ENCODE results near the gene RNF150.

RNF150 gene

DNA sequence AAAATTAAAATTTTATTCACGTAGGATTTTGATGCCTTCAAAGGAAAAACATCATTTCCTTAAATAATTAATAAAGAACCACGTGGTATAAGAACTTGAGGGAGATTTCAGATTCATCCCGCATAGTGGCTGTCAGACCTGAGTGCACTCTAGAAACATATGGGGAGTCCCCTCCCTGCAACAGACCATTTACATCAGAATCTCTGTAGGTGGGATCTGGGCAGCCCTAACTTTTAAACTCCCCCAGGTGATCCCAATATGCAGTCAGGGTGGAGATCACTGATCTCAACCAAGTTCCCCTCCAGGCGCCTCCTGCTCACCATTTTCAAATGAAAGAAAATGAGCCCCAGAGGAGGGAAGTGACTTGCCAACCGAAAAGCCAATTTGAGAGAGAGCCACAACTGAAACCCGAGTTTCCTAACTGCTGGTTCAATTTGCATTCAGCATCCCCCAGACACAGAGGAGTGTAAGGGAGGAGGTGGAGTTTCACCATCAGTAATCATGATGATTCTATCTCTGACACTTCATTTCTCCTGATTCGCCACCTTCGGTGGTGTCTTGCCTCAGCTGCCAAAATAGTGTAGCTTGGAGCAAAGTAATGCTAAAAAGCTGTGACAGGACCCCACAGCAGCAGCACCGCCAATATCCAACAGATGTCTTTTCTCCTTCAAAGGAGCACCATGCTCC, 11.4 kb downstream of the RNF150 start (continued):
- no peak for TF ChIP-seq ZNF629 (tag by site-specific recombination; IDR thresholded peaks at IDR 0.05)

DNA sequence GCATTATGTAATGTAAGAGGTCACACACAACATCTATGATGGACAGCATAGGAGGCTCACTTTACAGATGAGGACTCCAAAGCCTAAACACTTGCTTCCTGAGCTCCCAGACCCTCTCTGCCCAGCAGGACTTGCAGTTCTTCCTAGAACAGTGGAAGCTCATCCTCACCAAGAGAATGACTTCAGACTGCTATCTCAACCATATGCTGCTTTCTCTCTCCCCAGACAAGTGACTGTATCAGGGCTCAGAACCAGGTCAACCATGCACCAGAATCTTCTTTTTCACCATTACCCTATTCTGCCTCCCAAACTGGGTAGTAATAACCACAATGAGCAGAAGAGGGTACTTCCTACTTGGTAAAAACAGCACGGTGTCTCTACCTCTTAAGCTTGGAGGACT, 12.2 kb downstream of the RNF150 start:
- ChIA-PET POLR2A (no interaction called here), CTCF (no interaction called here)
- TF ChIP-seq IKZF3 (tag by site-specific recombination; IDR thresholded peaks at IDR 0.05) (no peak), YY1 (tag by site-specific recombination; IDR thresholded peaks at IDR 0.05) (no peak), KLF1 (tag by site-specific recombination; IDR thresholded peaks at IDR 0.05) (no peak), ZNF239 (tag by site-specific recombination; IDR thresholded peaks at IDR 0.05) (no peak), ZNF776 (tag by site-specific recombination; IDR thresholded peaks at IDR 0.05; ENCODE audit: borderline replicate concordance) (no peak)
- TF ChIP-seq, protein P1, sequence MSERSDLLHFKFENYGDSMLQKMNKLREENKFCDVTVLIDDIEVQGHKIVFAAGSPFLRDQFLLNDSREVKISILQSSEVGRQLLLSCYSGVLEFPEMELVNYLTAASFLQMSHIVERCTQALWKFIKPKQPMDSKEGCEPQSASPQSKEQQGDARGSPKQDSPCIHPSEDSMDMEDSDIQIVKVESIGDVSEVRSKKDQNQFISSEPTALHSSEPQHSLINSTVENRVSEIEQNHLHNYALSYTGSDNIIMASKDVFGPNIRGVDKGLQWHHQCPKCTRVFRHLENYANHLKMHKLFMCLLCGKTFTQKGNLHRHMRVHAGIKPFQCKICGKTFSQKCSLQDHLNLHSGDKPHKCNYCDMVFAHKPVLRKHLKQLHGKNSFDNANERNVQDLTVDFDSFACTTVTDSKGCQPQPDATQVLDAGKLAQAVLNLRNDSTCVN (tag by site-specific recombination; optimal IDR thresholded peaks at IDR 0.05), result no peak
- no peaks in the 10 kb centered on the region for H3K36me3 ChIP-seq (ENCODE audit: control insufficient read depth in 2 of 2, insufficient read depth in 1 of 2, low read length in 2 of 2)
- no peaks in the 10 kb centered on the region for H3K4me1 ChIP-seq (ENCODE audit: control insufficient read depth, insufficient read depth, low read length)
- no peak overlapping the region for H3K4me3 ChIP-seq (ENCODE audit: low read depth, low read length)
- no peak overlapping the region for H3K27ac ChIP-seq (ENCODE audit: extremely low read depth, low read depth, low read length)
- H3K9me3 ChIP-seq (ENCODE audit: control insufficient read depth, insufficient read depth, low read depth, low read length), result no peaks in the 10 kb centered on the region

- Histone ChIP-seq H3K9me3 (ENCODE audit: control insufficient read depth, insufficient read depth, low read depth, low read length) (no peaks in the 10 kb centered on the region), H3K4me3 (ENCODE audit: low read depth, low read length) (no peak overlapping the region), H3K4me1 (ENCODE audit: control insufficient read depth, insufficient read depth, low read length) (no peaks in the 10 kb centered on the region), H3K36me3 (ENCODE audit: control insufficient read depth in 2 of 2, insufficient read depth in 1 of 2, low read length in 2 of 2) (no peaks in the 10 kb centered on the region), H3K27ac (ENCODE audit: extremely low read depth, low read depth, low read length) (no peak overlapping the region)
- ChIA-PET POLR2A (no interaction called here), CTCF (no interaction called here)
- TF ChIP-seq, protein P2, sequence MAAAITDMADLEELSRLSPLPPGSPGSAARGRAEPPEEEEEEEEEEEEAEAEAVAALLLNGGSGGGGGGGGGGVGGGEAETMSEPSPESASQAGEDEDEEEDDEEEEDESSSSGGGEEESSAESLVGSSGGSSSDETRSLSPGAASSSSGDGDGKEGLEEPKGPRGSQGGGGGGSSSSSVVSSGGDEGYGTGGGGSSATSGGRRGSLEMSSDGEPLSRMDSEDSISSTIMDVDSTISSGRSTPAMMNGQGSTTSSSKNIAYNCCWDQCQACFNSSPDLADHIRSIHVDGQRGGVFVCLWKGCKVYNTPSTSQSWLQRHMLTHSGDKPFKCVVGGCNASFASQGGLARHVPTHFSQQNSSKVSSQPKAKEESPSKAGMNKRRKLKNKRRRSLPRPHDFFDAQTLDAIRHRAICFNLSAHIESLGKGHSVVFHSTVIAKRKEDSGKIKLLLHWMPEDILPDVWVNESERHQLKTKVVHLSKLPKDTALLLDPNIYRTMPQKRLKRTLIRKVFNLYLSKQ (tag by site-specific recombination; IDR thresholded peaks at IDR 0.05; ENCODE audit: borderline replicate concordance), result no peak
- no peak for TF ChIP-seq ZNF341 (tag by site-specific recombination; IDR thresholded peaks at IDR 0.05; ENCODE audit: low read depth)
- TF ChIP-seq ZNF146 (tag by site-specific recombination; IDR thresholded peaks at IDR 0.05), result no peak
- TF ChIP-seq ZEB2 (tag by site-specific recombination; IDR thresholded peaks at IDR 0.05), result no peak
- no peak for TF ChIP-seq SCRT2 (tag by site-specific recombination; IDR thresholded peaks at IDR 0.05)
- TF ChIP-seq ZNF624 (tag by site-specific recombination; IDR thresholded peaks at IDR 0.05), result no peak
- TF ChIP-seq ZNF544 (tag by site-specific recombination; IDR thresholded peaks at IDR 0.05), result no peak
- TF ChIP-seq FEZF1 (tag by site-specific recombination; IDR thresholded peaks at IDR 0.05), result no peak
- TF ChIP-seq, protein P3, sequence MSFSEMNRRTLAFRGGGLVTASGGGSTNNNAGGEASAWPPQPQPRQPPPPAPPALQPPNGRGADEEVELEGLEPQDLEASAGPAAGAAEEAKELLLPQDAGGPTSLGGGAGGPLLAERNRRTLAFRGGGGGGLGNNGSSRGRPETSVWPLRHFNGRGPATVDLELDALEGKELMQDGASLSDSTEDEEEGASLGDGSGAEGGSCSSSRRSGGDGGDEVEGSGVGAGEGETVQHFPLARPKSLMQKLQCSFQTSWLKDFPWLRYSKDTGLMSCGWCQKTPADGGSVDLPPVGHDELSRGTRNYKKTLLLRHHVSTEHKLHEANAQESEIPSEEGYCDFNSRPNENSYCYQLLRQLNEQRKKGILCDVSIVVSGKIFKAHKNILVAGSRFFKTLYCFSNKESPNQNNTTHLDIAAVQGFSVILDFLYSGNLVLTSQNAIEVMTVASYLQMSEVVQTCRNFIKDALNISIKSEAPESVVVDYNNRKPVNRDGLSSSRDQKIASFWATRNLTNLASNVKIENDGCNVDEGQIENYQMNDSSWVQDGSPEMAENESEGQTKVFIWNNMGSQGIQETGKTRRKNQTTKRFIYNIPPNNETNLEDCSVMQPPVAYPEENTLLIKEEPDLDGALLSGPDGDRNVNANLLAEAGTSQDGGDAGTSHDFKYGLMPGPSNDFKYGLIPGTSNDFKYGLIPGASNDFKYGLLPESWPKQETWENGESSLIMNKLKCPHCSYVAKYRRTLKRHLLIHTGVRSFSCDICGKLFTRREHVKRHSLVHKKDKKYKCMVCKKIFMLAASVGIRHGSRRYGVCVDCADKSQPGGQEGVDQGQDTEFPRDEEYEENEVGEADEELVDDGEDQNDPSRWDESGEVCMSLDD (tag by site-specific recombination; IDR thresholded peaks at IDR 0.05), result no peak
- no peak for TF ChIP-seq ZFP41 (tag by site-specific recombination; IDR thresholded peaks at IDR 0.05; ENCODE audit: borderline replicate concordance)
- TF ChIP-seq ZNF239 (tag by site-specific recombination; IDR thresholded peaks at IDR 0.05), result no peak
- no peak for TF ChIP-seq ZNF610 (tag by site-specific recombination; IDR thresholded peaks at IDR 0.05; ENCODE audit: borderline replicate concordance)
- no peak for TF ChIP-seq ZNF138 (tag by site-specific recombination; IDR thresholded peaks at IDR 0.05; ENCODE audit: borderline replicate concordance)
- TF ChIP-seq ZNF416 (tag by site-specific recombination; IDR thresholded peaks at IDR 0.05), result no peak
- TF ChIP-seq ZNF366 (tag by site-specific recombination; conservative IDR thresholded peaks at IDR 0.05), result no peak
- TF ChIP-seq KLF7 (tag by site-specific recombination; IDR thresholded peaks at IDR 0.05; ENCODE audit: borderline replicate concordance), result no peak
These were observed 13.2 kb downstream of the RNF150 start for GRCh38 chr4:141120036-141120593.
